GM18517 (cell line): ENCODE data around the gene ATAD3C.
"Not testable (repeated sequence)": the region's sequence is repeated elsewhere in the genome, so short reads cannot be mapped to it uniquely, and the experiment has no call there.

ENCODE experiments used
- ATAC-seq: cut with Tn5 transposase; IDR thresholded peaks from one replicate; pipeline ENCODE4 v1.9.1; 2021; ENCODE audit warnings: mild to moderate bottlenecking, moderate library complexity; ENCODE audit not compliant: unreplicated experiment

ATAD3C gene

GRCh38 chr1:1440262-1441001 lies 9.1 kb upstream of the ATAD3C start:
- no peak for ATAC-seq

DNA sequence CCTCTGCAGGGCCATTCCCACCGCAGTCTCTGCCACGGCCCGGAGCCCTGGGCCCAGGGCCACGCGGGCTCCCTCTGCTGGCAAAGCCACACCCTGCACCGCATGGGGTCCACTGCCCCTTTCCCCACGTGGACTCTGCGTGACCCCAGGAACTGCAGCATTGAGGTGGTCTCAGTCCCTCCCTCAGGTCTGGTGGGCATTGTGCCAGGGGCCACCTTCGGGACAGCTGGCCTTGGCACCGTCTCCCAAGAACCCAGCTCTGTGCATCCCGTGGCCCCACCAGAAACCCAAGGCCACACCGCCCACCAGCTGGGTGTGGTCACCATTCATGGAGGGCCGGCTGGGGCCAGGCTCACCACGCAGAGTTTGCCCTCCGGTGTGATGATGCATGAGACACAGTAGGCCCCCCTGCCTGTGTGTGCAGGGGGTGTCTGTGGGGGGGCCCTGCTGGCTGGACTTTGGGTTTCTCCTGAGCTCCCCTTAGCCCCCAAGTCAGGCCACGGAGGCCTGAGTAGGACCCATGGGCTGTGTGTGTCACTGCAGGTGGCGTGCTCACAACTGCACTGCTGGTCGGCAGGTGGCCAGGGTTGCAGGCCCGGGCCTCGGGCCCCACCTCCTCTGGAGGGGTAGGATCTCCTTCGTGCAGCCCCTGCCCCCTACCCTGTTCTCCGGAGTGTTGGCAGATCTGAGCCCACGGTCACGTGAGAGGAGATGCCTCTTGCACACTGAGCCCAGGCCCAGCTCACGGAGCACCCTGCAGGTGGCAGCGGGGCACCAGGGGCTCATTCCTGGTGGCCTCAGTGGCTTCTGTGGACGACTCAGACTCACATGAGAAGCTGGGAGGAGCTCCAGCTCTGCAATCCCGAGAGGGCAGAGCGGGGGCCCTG lies 8.2 kb upstream of the ATAD3C start:
- no peak for ATAC-seq

GRCh38 chr1:1442069-1442770 lies 7.3 kb upstream of the ATAD3C start:
- ATAC-seq, result no peak

DNA sequence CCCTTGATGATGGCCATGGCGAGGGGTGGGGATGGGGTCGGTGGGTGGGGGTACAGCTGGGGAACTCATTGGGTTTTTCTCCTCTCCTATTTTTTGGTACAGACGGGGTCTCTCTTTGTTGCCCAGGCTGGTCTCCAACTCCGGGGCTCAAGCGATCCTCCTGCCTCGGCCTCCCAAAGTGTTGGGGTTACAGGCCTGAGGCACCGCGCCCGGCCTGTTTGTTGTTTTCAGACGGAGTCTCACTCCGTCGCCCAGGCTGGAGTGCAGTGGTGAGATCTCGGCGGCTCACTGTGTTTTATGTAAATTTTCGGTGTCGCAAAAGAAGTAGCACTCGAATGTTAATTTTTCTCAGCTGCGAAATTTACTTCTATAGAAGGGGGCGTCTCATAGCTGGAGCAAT lies 2.9 kb upstream of the ATAD3C start:
- ATAC-seq, result not testable (repeated sequence)

GRCh38 chr1:1450616-1451015 lies 1.1 kb downstream of the ATAD3C start:
- not testable (repeated sequence) for ATAC-seq

DNA sequence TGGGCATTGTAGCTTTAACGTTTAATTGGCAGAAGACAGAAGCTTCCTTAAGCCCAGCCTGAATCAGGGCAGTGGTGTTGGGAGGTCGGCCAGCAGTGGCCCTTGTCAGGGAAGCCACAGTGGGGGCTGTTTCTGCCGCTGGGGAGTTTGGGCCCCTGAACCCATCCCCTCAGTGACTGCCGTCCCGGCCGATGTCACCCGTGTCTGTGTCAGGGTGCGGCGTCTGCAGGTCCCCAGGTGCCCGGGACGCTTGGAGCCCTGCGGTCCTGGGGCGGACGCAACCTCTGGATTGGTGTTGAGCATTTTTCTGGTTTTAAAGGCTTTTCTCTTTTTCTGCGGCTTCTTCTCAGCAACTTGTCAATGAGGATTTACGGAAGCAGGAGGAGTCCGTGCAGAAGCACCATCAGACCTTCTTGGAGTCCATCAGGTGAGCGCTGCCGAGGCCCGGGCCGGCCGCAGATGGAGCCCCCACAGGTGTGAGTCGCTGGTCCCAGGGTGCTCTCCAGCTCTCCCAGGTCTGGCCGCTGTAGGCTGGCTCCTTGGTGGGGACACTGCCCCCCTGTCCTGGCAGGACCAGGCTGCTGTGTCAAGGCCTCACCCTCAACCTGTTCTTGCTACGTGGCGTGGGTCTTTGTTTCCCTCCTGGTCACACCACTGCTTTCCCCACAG lies 2.3 kb downstream of the ATAD3C start:
- ATAC-seq, result no peak

DNA sequence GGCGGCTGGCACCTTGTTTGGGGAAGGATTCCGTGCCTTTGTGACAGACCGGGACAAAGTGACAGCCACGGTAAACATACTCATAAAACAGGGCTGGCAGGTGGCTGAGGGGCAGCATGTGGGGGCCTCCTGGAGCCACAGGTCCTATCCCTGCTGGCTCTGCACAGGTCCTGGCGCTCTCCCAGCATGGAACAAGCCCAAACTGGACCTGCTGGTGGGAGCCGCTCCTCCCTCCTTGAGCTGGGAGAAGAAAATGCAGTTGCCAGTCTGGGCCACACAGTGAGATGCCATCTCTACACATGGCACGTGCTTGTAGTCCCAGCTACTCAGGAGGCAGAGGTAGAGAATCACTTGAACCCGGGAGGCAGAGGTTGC lies 2.9 kb downstream of the ATAD3C start:
- ATAC-seq, result not testable (repeated sequence)

DNA sequence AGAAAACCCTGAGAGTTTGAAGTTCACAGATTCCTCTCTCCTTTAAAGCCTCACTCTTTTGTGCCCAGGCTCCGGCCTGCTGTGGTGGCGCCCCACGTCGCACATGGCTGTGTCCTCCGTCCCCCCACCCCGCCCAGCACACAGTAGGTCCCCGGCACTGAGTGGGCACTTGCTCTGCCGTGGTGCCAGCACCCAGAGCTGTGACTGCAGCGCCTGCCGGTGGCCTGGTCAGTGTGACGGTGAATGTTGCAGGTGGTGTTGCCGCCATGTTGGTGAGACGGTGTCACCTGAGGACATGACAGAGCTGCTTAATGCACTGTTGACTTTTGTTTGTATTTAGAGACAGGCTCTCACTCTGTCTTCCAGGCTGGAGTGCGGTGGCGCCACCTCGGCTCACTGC lies 3.4 kb downstream of the ATAD3C start:
- no peak for ATAC-seq

DNA sequence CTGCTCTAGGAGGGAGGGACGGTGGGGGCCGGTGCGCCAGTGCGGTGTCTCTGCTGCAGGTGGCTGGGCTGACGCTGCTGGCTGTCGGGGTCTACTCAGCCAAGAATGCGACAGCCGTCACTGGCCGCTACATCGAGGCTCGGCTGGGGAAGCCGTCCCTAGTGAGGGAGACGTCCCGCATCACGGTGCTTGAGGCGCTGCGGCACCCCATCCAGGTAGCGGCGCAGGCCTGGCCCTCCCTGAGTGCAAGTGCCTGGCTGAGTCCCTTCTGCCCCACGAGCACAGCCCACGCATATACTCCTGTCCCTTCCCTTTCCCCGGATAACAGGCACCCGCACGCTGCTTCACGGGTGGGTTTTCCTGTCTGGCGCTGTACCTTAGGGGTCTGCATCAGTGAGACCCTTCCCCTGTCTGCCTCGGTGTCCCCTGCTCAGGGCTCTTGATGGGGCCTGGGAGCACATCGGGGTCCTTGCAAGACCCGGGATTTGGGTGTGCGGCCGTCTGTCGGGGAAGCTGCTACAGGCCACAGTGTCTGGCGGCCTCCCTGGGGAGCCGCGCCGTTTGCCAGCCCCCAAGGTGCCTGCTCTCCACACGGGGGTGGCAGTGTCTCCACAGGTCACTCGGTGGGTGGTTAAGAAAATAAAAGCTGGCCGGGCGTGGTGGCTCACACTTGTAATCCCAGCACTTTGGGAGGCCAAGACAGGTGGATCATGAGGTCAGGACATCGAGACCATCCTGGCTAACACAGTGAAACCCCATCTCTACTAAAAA lies 5.0 kb downstream of the ATAD3C start:
- not testable (repeated sequence) for ATAC-seq

DNA sequence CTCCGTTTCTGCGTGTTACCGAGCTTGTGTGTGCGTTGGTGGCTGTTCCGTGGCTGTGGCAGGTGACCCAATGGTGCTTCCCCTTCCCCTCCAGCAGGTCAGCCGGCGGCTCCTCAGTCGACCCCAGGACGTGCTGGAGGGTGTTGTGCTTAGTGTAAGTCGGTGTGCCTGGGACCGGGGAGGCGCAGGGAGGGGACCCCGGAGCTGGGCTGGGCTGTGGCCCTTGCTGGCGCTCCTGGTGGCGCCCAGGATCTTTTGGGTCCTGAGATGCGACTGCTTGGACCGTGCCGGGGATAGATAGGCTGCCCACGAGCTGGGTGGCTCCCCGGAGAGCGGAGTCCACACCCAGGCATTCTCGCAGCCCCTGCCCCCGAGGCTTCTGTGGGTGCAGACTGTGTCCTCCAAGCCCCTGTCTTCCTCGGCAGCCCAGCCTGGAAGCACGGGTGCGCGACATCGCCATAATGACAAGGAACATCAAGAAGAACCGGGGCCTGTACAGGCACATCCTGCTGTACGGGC lies 5.9 kb downstream of the ATAD3C start:
- ATAC-seq, result no peak

- not testable (repeated sequence) for ATAC-seq
Measured at GRCh38 chr1:1455934-1456333, 6.4 kb downstream of the ATAD3C start.

- ATAC-seq, result not testable (repeated sequence)
Measured at GRCh38 chr1:1456683-1457255, 7.3 kb downstream of the ATAD3C start.

GRCh38 chr1:1459156-1459555 lies 9.7 kb downstream of the ATAD3C start:
- not testable (repeated sequence) for ATAC-seq

- ATAC-seq, result not testable (repeated sequence)
Measured at GRCh38 chr1:1459711-1460110, 10.2 kb downstream of the ATAD3C start.

GRCh38 chr1:1460540-1461130 lies 11.1 kb downstream of the ATAD3C start:
- ATAC-seq, result no peak

GRCh38 chr1:1461721-1462317 lies 12.3 kb downstream of the ATAD3C start:
- no peak for ATAC-seq

- no peak for ATAC-seq
Measured at GRCh38 chr1:1462318-1462966, 13.0 kb downstream of the ATAD3C start.

DNA sequence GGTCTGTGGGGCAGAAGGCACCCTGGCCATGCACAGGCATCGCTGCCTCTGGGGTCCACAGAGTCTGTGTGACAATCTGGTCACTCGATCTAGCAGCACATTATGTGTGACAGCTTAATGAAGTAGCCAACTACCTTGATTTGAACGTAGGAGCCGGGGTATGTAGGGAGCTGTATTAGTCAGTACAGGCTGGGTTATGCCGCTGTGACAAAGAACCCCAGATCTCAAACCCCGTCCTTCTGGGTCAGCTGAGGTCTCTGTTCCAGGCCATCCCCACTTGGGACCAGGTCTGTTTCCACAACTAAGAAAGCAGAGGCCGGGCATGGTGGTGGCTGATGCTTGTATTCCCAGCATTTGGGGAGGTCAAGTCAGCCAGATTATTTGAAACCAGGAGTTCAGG lies 13.8 kb downstream of the ATAD3C start:
- no peak for ATAC-seq
